GM21723 (cell line): ENCODE data around the gene AFTPH.

Experiments used
- ATAC-seq: cut with Tn5 transposase; IDR thresholded peaks from one replicate; pipeline ENCODE4 v1.9.1; 2021; ENCODE audit warnings: mild to moderate bottlenecking, moderate library complexity; ENCODE audit not compliant: unreplicated experiment

Gene AFTPH

DNA sequence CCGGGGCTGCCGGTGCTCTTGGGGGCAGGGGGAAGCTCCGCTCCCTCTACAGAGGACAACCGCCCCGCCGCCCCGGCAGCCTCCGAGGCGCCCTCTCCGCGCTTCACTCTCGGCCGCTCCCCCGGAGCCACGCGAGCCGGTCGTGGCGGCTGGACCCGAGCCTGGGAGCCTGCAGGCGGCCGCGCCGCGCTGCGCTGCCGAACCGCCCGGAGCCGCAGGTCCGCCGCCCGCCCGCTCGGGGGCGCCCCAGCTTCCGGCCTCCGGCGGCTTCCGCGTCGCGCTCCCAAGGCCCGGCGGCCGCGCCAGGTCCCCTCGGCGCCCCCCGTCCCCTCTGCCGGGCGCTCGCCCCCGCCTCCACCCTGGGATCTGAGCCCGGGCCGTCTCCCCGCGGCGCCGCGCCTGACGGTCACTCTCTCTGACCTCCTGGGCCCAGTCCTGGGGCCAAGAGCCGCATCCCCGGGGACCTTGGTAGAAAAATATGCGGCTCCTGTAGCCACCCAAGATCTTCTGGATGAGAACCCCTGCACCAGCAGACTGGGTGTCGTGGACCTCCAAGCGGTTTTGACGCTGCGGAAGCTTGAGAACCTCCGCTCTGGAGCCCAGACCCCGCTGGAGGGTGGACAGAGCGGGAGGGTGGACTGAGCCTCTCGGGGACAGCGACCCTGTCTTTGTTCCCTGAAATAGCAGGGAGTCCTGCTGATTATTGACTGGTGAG, 85.3 kb downstream of the AFTPH start:
- peak; percentile 43 for ATAC-seq

DNA sequence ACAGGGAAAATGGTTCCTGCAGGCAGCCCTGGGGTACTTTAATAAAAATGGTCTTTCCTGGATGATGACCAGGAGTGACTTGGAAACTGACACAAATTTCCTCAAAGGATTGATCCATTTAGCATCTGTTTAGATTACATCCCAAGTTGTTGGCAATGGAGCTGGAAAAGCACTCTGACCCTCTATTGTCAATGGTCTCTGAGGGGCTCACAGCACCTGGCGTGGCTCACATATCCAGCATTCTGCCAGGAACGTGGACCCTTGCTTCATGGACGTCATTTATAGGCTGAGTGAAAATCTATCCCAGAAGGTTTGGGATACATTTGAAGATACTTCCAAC, 85.8 kb downstream of the AFTPH start:
- no peak for ATAC-seq

DNA sequence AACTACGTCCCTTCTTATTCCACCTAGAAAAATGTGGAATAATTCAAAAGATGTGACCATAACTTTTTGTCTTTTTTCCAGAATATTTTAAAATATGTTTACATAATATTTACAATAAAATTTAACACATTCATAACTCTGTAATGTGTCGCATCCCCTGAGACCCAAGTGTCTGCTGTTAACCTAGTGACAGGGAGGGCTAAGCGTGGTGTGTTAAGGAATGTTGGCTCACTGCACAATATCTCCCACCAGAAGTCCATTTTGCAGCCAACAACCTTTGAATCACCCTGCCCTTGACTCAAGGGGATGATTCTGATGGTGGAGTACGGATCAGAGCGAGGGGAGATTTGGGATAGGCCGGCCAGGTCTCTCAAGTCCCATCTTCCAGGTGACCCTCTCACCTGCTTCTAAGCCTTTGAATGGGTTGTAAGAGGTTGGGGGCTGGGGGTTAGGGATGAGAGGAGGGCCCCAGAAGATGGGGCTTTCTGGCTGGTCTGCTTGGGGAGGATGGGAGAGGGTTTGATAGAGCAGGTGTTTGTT, 86.3 kb downstream of the AFTPH start:
- ATAC-seq: no peak

DNA sequence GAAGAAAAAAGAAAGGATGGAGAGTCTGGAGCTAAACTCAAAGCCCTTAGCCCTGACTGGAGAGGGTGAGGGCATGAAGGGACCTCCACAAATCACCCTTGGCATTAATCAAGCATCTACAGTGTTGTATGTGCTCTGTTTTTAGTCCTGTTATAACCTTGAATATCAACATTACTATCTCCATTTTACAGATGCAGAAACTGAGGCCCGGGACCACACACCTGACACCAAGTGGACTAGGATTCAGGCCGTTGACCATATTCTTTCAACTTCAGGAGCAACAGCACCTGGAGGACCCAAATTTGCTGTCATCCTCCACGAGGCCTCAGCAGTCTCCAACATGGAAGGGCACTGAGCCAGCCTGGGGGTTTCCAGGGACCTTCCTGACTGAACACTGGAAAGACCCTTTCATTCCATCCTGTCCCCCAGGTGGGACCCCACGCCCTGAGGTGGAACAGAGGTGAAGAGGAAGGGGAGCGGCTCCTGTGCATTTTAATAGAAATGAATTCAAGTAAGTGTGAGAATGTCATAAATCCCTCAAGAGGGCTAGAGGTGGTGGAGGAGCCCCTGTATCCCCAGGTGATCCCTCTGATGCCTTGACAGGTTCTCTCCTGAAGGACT, 88.6 kb downstream of the AFTPH start:
- ATAC-seq: no peak

DNA sequence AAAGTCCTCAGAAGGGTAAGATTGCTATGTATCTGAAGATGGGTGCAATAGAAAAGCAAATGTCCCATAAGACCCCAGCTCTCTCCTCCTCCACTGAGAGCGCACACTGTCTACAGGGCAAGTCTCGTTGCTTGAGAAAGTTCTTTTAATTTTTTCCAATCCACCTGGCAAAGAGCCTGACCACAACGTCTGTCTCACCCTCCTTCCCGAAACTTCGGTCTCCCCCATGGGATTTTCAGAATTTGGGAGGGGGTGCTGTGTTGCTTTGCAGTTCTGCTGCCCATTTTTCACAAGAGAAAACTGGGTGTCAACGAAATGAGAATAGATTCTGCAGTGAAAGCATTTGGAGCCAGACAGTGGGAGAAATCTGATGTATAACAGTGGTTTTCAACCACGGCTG, 89.1 kb downstream of the AFTPH start:
- ATAC-seq: no peak

DNA sequence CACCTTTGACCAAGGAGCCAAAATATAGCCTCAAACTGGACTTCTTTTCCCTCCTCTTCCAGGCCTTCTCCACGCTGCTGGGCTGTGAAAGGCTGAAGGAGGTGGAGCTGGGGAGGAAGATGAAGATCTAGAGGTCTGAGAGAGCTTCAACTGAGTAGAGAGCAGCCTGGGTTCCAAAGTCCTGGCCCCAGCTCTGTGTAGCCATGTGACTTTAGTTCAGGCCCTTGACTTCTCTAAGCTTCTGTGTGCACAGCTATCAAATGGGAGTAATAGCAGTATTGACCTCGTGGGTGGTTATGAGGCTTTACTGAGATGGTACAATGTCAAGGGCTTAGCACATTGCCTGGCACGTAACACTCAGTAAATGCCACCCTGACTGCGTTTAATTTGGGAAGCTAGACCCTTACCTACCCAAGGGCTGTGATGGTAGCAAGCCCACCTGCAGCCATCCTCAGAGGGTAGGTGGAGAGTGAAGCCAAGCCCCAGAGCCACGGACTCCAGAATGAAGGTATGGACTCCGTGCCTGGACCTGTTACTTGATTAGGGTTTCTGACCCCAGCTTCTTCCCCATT, 91.2 kb downstream of the AFTPH start:
- ATAC-seq: no peak

DNA sequence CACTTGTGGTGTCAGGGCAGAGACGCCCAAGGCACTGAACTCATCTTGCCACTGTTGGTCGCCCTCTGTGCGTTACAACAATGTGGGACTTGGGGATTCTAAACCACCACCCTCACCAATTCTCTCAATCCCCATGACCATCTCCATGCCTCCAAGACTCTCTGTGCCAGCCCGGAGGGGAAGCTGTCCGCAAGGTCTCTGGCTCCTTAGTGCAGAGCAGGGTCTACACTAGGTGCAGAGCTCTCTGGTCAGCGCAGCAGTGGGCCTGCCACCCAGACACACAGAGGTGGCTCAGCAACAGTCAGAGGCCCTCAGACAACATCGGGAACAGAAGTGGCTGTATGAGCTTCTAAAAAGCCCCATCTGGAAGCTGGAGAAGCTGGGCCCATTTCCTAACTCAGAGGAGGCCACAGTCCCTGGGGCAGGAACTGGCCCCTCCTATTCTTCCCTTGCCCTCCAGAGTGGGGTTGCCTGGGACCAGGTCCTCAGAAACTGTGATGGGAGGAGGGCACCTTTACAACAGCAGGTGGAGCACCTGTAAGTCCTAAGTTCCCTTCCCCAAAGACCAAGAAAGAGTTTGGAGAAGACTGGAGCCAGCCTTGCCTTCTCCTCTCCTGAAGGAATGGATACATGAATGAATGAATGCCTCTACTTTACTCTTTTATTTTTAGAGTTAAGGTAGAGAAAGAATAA, 91.9 kb downstream of the AFTPH start:
- ATAC-seq: no peak

DNA sequence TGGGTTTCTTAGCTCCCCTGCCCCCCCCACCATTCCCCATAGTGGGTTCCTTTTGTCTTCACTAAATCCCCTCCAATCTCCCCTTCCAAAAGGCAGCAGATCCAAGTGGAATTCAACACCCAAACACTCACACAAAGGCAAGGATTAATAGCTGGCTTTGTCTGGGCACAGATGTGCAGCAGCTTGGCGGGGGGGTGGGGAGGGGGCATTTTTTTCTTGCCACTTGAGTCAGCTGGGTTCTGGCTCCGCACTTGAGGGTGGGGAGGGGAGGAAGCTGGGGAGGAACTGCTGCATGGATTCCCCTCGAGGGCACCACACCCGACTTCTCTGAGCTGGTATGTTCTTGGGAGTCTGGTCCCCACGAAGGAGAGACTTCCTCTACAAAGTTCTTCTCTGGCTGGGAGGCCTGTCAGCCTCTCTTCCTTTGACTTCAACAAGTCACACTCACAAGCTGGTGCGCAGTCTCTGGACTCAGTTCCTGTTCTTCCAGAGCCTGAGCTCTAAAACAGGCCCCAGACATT, 93.6 kb downstream of the AFTPH start:
- ATAC-seq: no peak

DNA sequence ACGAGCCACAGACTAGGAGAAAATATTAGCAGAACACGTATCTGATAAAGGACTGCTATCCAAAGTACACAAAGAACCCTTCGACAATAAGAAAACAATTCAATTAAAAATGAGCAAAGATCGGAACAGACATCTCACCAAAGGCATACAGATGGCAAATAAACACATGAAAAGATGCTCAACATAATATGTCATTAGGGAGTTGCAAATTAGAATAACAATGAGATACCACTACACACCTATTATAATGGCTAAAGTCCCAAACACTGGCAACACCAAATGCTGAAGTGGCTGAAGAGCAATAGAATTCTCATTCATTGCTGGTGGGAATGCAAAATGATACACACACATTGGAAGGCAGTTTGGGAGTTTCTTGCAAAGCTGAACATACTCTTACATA, 96.5 kb downstream of the AFTPH start:
- no peak for ATAC-seq

DNA sequence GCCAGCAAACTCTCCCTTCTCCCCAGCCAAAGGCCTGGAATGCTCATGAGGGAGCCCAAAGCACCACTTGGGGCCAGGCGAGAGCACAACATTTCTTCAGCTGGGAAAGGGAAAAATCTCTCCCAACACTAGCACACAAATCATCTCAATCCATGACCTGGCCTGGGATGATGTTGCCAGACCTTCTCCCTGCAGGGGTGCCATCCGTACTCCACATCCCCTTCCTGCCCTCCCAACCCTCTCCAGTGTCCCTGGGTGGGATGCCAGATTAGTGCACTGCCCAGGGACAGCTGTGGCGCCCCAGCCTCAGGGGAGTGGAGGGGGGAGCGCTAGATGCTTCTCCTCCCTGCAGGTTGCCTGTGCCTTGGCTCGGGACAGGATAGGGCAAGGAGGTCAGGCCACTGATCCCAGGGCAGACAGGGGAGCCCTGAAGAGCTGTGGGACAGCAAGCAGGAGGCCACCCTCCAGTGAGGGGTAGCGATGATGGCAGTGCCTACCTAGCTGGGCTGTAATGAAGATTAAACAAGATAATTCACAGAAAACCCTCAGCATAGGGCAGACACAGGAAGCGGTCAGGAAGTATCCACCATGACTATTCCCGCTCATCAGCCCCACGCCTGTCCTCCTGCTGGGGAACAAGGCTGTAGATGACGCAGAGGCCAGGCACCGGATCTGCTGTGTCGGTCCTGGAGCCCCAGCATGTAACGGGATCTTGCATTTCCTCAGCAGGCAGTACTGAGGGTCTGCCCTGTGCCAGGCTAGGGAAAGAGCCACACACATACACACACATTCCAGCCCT, 98.5 kb downstream of the AFTPH start:
- ATAC-seq: no peak

DNA sequence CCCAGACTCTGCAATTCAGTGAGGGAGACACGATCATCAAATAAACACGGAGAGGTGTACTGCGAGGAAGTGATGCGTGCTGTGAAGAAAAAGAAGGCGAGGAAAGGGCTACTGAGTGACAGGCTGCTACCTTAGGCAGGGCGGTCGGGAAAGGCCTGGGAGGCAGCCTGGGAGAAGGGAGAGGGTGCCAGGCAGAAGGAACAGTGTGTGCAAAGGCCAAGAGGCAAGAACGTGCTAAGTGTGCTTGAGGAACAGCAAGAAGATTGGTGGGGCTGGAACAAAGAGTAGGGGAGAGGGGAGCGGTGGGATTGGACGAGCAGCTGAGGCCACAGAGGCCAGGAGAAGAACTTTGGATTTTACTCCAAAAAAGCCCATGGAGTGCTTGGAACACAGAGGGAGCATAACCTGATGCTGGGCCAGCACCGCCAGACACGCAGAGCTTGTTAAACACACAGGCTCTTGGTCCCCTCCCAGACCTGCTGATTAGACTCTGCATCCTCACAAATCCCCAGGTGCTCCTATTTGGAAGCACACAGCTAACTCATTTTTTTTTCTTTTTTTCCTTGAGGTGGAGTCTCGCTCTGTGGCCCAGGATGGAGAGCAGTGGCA, 99.2 kb downstream of the AFTPH start:
- ATAC-seq: no peak

DNA sequence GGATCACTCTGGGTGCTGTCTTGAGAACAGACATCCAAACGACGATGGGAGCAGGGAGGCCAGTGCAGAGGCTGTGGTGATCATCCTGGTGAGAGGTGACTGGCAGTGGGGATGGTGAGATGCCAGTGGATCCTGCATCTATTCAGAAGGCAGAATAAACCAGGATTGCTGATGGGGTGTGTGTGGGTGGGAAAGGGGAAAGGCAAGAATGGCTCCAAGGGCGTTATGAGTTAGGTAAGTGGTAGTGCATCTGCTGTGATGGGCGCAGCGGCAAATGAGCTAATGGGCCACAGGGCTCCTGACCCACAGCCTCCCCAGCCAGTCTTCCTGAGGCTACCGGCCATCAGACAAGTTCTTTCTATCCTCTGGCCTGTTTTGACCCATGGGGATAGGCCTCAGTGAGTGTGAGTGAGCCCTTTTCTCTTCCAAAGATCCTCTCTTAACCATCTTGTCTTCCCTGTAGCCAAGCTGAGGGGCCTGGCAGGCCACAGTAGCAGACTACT, 100.0 kb downstream of the AFTPH start:
- no peak for ATAC-seq

DNA sequence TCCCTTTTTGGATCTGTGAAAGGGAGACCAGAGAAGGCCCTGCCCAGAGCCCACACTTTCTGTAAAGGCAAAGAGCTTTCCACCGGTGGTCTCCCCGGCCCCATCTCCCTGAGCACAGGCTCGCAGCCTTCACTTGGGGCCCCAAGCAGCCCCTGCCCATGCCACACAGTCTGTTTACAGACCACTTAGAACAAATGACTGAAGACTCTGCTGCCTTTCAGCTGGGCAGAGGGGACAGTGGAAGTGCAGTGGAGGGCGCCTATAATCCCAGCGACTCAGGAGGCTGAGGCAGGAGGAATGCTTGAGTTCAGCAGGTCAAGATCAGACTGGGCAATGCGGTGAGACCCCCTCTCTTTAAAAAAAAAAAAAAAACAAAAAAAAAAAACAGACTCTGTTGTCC, 100.7 kb downstream of the AFTPH start:
- no peak for ATAC-seq

DNA sequence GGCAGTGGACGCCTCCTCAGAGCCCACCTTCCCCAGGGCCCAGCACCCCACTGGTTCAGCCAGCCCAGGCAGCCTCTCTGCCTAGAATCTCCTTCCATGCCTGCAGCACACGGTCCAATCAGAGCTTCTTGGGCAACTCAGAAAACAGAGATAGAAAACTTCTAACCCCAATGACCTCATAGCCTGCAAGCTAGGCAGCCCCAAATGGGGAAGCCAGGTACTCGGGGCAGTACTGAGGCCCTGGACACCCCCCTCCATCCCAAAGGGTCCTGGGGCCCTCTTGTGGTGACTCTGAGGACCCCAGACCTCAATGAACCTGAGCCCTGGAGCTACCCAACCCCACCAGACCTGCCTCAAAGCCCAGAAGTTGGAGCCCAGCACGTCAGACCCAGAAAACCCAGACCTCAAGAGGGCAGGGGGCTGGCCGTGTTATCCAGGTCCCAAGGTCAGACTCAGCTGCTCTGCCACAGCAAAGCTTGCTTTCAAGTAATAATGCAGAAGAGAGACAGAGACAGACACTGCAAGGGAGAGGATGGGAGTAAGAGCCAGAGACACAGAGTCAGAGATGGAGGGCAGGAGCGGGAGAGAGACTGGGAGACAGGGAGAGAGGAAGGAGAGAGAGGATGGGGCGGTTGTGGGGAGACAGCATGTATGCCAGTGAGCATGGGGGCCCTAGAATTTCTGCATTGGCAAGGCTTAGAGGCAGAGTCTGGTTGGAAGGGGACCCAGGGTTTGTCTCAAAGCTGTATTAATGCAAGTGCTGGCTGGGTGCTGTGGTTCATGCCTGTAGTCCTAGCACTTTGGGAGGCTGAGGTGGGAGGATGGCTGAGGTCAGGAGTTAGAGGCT, 101.4 kb downstream of the AFTPH start:
- no peak for ATAC-seq

DNA sequence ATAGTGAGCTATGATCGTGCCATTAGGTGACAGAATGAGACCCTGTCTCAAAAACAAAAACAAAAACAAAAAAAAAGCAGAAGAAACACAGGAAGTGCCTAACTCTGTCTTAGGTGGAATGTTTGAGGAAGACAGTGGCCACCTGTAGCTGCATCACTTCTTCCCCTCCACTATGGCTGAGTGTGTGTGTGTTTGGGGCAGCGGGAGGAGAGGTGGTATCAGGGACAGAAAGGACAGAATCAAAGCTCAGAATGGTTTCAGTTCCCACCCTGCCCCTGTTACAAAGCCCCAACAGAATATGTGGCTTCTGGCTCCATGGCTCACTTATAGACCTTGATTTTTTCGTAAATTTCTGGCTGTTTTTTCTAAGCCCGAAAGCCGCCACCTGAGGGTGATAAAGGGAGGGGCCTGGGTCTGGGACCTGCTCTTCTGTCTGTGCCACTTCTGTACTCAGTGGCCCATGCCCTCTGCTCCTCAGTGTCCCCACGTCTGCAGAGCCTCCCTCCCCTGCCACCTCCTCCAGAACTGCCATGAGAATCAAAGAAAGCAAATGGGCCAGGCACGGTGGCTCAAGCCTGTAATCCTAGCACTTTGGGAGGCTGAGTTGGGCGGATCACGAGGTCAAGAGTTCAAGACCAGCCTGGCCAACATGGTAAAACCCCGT, 102.2 kb downstream of the AFTPH start:
- ATAC-seq: no peak

DNA sequence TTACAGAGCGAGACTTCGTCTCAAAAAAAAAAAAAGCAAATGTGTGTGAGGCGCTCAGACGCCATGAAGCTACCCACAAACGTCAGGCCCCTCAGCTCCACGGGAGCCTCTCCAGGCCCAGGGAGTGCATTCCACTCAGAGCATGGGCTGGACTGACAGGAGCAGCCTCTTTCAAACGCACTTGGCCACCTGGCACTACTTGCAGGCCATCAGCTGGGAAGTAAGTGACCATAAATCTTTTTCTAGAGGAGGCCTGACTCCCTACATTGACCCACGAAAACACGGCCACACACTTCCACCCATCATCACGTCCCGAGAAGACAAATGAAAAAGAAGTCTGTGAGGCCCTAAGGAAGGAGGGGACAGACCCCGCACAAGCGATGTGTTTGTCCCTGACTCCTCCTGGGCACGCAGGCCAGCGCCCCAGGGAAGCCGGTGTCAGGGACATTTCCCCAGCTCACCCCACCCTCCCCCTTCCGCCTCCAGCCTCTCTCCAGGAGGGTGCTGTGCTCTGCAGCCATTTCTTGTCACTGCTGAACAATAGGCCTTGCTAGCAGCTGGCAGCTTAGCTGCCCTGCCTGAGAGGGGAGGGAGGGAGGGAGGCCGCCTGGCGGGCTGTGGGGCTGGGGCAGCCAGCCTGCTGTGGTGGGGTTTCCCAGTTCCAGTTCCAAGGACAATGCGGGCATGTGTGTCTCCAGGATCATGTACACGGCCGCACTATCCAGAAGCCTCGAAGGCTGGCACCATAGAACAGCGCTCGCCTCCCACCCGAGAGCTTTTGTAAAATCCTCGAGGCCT, 103.0 kb downstream of the AFTPH start:
- no peak for ATAC-seq

DNA sequence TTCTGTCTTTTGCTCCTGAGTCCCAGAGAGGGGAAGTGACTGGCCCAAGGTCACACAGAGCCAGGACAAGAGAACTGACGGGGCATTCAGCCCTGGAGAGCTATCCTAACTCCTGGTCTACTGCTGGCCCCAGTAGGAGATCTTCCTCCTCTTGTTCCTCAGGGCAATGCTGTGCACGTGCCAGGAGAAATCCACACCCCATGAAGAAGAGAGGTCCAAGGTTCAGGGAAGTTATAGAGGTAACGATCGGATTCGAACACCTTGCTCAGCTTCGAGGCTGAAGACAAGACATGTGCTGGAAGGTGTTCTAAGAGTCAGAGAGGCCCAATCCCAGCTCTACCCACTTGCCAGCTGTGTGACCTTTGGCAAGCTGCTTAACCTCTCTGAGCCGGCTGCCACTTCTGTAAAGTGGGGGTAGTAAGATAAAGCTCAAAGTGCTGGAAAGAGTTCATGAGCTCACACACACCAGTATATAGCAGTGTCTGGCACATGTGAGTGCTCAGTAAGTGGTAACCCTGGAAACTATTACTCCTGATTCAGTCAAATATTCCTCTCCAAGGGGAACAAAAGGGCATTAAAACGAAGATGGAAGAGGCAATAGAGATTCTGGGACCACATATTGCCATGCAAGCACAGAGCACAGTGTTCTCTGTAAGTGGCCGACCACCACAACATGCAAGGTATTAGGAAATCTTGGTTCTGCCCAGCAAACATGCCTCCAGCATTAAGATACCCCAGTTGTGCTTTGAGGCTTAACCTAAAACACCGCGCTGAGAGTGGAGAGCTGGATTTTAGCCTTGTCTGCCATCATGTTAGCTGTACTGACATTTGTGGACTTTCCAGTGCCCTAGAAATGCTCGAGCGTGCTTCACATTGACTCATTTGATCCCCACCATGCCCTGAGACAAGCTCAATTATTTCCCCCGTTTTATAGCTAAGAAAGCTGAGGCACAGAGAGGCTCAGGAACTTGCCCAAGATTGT, 104.0 kb downstream of the AFTPH start:
- no peak for ATAC-seq
